ENCODE results near the gene MMRN1. TPM values are rescaled to one million over a fixed set of nuclear protein-coding genes. Genes with fewer than 3 reads are reported as not detected.

Gene MMRN1
- total RNA-seq, 1 experiment from 2014 or later: not detected

- H3K27ac Mint-ChIP-seq (ENCODE audit: unreplicated experiment): no peak overlapping the region
- intact Hi-C loops (cut with micrococcal nuclease; ENCODE audit: unreplicated experiment): loop anchor here (1.0 kb wide), 2 partner anchors 81 to 344 kb away; no protein-coding TSS in a partner anchor
- Histone ChIP-seq H3K27me3 (replicated peaks; ENCODE audit: control insufficient read depth, insufficient read depth, low read length) (no peaks in the 10 kb centered on the region), H3K9me3 (no peaks in the 10 kb centered on the region), H3K4me3 (ENCODE audit: low read depth, low read length) (no peak overlapping the region), H3K36me3 (ENCODE audit: control insufficient read depth, insufficient read depth, low read length) (no peaks in the 10 kb centered on the region), H3K4me1 (no peaks in the 10 kb centered on the region)
- no peaks in the 10 kb centered on the region for H3K4me1 Mint-ChIP-seq (ENCODE audit: low read depth, unreplicated experiment)
- POLR2A ChIA-PET: no interaction called here
- no peaks in the 10 kb centered on the region for H3K9me3 Mint-ChIP-seq (ENCODE audit: unreplicated experiment)
- no peak for DNase-seq
- H3K36me3 Mint-ChIP-seq (ENCODE audit: insufficient read depth, unreplicated experiment): no peaks in the 10 kb centered on the region
- H3K4me3 Mint-ChIP-seq (ENCODE audit: unreplicated experiment): no peak overlapping the region
- peak; percentile 36 to 37 for TF ChIP-seq CTCF (IDR thresholded peaks at IDR 0.05; ENCODE audit: insufficient read depth in 1 of 2, low read depth in 1 of 2, low read length in 1 of 2, severe bottlenecking in 1 of 2, unreplicated experiment in 1 of 2)
- H3K27me3 Mint-ChIP-seq (ENCODE audit: insufficient read depth, unreplicated experiment): no peaks in the 10 kb centered on the region
- CTCF ChIA-PET: no interaction called here
- no TSS peak for BruUV-seq (replicated peaks)
These were observed 55.2 kb downstream of the MMRN1 start for GRCh38 chr4:89949782-89950387.

GRCh38 chr4:89952458-89952857 lies 57.8 kb downstream of the MMRN1 start:
- no peak for DNase-seq
- Mint-ChIP-seq H3K27me3 (ENCODE audit: insufficient read depth, unreplicated experiment) (no peaks in the 10 kb centered on the region), H3K4me1 (ENCODE audit: low read depth, unreplicated experiment) (no peaks in the 10 kb centered on the region), H3K9me3 (ENCODE audit: unreplicated experiment) (no peaks in the 10 kb centered on the region), H3K36me3 (ENCODE audit: insufficient read depth, unreplicated experiment) (no peaks in the 10 kb centered on the region), H3K4me3 (ENCODE audit: unreplicated experiment) (no peak overlapping the region), H3K27ac (ENCODE audit: unreplicated experiment) (no peak overlapping the region)
- ChIA-PET CTCF (no interaction called here), POLR2A (no interaction called here)
- no peak for TF ChIP-seq CTCF (IDR thresholded peaks at IDR 0.05; ENCODE audit: insufficient read depth in 1 of 2, low read depth in 1 of 2, low read length in 1 of 2, severe bottlenecking in 1 of 2, unreplicated experiment in 1 of 2)
- Histone ChIP-seq H3K36me3 (ENCODE audit: control insufficient read depth, insufficient read depth, low read length) (no peaks in the 10 kb centered on the region), H3K9me3 (no peaks in the 10 kb centered on the region), H3K4me1 (no peaks in the 10 kb centered on the region), H3K4me3 (ENCODE audit: low read depth, low read length) (no peak overlapping the region), H3K27me3 (replicated peaks; ENCODE audit: control insufficient read depth, insufficient read depth, low read length) (no peaks in the 10 kb centered on the region)
- no TSS peak for BruUV-seq (replicated peaks)
- intact Hi-C loops (cut with micrococcal nuclease; ENCODE audit: unreplicated experiment): no loop called here

- Histone ChIP-seq H3K36me3 (ENCODE audit: control insufficient read depth, insufficient read depth, low read length) (no peaks in the 10 kb centered on the region), H3K4me3 (ENCODE audit: low read depth, low read length) (no peak overlapping the region), H3K9me3 (no peaks in the 10 kb centered on the region), H3K4me1 (no peaks in the 10 kb centered on the region; the same call in 1 of the 2 replicates), H3K27me3 (replicated peaks; ENCODE audit: control insufficient read depth, insufficient read depth, low read length) (no peaks in the 10 kb centered on the region)
- intact Hi-C loops (cut with micrococcal nuclease; ENCODE audit: unreplicated experiment): loop anchor here (5.0 kb wide), 2 partner anchors 62 to 172 kb away; partner anchors contain the start of gene CCSER1
- ChIA-PET CTCF (no interaction called here), POLR2A (no interaction called here)
- no TSS peak for BruUV-seq (replicated peaks)
- no peak for DNase-seq
- TF ChIP-seq CTCF (IDR thresholded peaks at IDR 0.05; ENCODE audit: insufficient read depth in 1 of 2, low read depth in 1 of 2, low read length in 1 of 2, severe bottlenecking in 1 of 2, unreplicated experiment in 1 of 2): no peak
- Mint-ChIP-seq H3K4me3 (ENCODE audit: unreplicated experiment) (no peak overlapping the region), H3K36me3 (ENCODE audit: insufficient read depth, unreplicated experiment) (no peaks in the 10 kb centered on the region), H3K27me3 (ENCODE audit: insufficient read depth, unreplicated experiment) (no peaks in the 10 kb centered on the region), H3K27ac (ENCODE audit: unreplicated experiment) (no peak overlapping the region), H3K9me3 (ENCODE audit: unreplicated experiment) (no peaks in the 10 kb centered on the region), H3K4me1 (ENCODE audit: low read depth, unreplicated experiment) (no peaks in the 10 kb centered on the region)
These were observed 60.4 kb downstream of the MMRN1 start for GRCh38 chr4:89954906-89955695.

Measured in Caco-2 (cell line).